GM10847 (cell line): ENCODE measurements around the gene MTAP.

Experiments used
- POLR2A ChIP-seq: IDR thresholded peaks from 2 replicates; pipeline ENCODE4 v1.6.1; 2011; ENCODE audit not compliant: insufficient read length; ENCODE audit errors: extremely low read depth

MTAP gene

DNA sequence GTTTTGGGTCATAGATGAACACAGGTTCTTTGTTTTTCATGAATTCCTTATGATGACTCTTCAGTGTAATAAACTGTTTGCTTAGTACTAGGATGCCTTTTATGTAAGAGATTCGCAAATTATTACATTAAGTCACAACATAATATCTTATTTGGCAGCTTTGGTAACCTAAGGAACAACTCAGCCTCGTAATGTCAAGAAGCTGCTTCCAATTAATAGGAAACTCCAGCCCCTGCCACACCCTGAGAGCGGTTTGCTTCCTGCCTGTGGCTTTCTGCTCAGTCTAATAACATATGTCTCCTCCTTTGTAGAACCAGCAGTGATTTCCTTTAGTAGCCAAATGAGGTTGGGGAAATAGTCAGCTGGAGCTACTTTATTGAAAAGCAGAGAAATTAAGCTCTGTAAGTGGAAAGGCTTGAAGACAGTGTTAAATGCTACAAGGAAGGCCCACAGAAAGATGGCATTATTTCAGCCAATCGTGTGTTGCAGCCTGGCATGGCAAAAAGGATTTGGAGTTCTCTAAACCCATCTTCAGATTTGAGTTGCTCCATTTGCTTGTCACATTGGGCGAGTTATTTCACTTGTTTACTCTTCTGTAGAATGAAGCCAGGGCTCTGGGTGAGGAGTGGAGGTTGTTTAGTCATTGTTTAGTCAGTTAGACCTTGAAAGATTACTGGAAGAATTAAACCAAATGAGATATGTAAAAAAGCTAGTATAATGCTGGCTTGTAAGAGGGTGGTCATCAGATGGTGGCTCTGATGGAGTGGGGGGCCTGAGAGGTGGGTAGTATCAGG lies 54.1 kb downstream of the MTAP start:
- TF ChIP-seq POLR2A = no peak

DNA sequence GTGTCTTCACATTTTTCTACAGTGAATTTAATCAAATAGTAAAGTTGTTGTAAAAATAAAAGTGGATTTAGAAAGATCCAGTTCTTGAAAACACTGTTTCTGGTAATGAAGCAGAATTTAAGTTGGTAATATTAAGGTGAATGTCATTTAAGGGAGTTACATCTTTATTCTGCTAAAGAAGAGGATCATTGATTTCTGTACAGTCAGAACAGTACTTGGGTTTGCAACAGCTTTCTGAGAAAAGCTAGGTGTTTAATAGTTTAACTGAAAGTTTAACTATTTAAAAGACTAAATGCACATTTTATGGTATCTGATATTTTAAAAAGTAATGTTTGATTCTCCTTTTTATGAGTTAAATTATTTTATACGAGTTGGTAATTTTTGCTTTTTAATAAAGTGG lies 60.4 kb downstream of the MTAP start:
- TF ChIP-seq POLR2A = no peak

DNA sequence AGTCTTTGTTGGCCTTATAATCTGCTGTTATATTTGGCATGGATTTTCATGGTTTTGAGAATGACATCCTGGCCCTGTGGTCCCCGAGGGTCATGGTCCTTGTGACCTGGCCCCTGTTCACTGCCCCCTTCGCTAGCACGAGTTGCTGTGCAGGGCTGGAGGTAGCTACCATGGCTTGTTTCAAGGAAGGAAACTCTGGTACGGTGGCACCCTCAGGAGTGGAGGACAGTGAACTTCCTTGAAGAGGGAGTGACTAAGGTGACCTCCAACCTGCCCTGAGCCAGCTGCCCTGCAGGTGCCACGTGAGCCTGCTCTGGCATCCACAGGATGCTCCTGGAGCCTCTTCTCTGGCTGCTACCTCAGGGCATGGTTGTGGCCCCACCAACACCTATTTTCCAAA lies 62.1 kb downstream of the MTAP start:
- no peak for TF ChIP-seq POLR2A

DNA sequence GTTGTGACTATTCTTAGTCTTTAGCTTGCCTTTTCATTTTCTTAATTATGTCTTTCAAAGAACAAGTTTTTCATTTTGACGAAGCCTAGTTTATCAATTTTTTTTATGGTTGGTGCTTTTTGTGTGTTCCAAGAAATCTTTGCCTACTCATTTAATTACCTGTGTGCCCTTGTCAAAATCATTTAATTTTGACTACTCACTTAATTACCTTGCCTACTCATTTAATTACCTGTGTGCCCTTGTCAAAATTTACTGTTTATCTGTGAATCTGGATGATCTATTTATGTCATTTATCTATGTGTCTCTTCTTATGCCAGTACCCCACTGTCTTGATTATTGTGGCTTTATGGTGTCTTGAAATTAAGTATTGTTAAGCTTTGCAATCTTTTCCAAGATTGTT lies 63.9 kb downstream of the MTAP start:
- no peak for TF ChIP-seq POLR2A

DNA sequence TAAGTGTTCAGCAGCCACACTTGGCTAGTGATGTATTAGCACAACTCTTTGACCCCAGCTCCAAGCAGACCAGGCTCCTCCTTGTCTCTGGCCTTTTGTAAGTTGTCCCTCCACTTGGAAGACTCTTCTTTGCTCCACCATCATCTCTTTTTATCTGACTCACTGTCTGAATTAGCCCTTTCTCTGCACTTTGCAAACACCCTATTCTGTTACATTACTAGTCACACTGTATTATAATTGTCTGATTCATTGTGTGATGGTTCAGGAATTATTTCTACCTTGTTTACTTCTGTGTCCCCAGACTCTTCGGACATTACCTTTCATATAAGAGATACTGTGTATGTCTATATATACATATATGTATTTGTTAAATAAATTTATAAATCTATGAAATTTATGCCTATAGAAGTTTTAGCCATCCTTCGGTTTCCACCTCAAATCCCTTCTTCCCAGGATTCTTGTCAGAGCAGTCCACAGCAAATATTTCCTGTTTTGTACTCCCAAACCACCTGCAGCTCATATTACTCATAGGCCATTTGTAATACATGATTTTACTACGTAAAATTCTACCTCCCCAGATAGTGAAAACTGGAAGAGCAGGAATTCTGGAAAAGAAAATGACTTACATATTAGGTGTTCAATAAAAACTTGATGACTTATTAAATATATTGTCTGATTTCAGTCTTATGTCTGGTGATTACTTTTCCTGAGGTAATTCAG lies 69.0 kb downstream of the MTAP start:
- TF ChIP-seq POLR2A = no peak

DNA sequence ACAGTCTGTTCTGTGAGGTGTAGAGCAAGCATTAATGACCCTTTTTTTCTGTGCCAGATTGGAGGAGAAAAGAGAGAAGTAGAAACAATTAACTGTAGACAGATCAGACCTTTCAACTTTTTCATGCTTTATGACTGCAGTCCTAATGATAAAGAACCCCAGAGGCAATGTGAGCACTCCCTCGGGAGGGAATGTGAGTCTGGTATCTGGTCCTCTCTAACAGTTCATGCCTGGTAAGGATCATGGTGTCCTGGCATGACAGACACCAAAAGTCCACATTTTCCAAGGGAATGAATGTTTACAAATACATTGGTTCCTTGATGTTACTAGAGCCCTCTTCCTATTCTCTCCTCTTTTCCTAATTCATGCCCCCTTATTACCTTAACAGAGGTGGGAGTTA lies 70.3 kb downstream of the MTAP start:
- no peak for TF ChIP-seq POLR2A

DNA sequence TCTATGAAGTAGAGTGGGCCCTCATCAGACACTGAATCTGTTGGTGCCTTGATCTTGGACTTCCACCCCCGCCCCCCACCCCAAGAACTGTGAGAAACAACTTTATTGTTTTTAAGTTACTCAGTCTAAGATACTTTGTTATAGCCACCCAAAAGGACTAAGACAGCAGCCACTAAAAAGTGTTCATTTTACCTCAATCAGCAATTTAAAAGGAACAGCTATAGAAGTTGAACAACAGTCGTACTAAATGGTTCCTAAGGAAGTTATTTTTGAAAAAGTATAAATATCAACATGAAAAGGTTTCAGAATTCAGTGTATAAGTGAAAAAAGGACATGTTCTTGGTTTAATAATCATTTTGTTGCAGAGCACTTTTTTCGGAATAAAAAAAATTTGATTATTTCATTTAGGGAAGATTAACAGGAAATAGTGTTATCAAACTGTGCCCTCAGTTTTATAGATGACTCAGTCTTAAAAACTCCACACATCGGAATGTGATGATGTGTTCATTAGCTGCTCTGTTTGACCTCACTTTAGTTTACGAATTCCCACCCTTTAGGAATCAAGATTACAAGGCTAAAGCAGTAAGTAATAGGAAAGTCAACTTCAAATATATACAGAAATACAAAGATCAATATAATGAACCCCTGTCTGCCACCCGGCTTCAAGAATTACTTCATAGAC lies 71.2 kb downstream of the MTAP start:
- no peak for TF ChIP-seq POLR2A

DNA sequence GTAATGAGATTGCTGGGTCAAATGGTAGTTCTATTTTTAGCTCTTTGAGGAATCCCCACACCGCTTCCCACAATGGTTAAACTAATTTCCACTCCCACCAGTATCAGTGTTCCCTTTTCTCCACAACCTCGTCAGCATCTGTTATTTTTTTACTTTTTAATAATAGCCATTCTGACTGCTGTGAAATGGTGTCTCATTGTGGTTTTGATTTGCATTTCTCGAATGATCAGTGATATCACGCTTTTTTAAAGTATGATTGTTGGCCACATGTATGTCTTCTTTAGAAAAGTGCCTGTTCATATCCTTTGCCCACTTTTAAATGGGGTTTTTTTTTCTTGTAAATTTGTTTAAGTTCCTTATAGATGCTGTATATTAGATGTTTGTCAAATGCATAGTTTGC lies 73.5 kb downstream of the MTAP start:
- TF ChIP-seq POLR2A = no peak

DNA sequence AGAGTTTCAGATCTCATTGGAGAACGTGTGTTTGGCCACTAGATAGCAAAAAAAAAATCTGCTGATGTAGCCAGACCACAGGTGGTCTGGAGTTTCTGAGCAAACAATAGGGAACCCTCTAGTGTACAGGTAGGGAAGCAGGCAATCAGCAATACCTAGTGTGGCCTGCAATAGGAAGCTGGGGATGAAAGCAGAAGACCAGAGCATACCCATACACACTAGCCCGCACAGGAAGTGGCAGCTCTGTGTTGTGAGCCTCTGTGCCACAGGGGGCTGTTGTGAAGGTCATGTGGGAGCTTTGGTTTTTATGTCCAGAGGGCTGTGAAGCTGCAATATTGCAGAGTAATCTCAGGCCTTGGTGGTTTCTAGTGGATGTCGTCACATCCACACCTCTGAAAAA lies 81.2 kb downstream of the MTAP start:
- TF ChIP-seq POLR2A = no peak

DNA sequence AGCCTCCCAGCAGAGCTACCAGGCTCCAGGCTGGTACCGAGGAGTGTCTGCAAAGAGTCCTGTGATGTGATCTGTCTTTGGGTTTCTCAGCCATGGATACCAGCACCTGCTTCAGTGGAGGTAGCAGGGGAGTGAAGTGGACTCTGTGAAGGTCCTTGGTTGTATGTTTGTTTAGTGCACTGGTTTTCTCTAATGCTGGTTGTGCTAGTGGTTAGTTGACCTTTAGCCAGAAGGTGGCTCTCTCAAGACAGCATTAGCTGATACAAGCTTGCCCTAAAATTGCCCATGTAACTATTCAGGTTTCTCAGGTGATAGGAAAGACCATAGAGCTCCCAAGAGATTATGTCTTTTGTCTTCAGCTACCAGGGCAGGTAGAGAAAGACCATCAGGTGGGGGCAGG lies 87.2 kb downstream of the MTAP start:
- TF ChIP-seq POLR2A = no peak

DNA sequence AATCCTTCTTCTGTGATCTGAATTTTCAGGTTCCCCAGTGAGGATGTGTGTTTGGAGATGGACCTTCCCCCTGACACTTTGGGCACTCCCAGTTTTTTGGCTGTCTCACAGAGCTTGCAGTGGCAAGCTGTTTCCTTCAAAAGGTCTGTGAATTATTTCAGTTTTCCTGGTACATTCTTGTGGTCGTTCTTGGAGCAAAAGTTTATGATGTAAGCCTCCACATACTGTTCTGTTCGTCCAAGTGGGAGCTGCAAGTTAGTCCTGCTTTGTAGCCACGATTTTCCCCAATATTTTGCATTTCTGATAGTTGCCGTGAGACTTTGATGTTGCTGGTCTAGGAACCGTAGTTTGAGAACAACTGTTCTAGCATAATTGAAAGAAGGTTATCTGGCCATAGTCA lies 88.3 kb downstream of the MTAP start:
- no peak for TF ChIP-seq POLR2A

DNA sequence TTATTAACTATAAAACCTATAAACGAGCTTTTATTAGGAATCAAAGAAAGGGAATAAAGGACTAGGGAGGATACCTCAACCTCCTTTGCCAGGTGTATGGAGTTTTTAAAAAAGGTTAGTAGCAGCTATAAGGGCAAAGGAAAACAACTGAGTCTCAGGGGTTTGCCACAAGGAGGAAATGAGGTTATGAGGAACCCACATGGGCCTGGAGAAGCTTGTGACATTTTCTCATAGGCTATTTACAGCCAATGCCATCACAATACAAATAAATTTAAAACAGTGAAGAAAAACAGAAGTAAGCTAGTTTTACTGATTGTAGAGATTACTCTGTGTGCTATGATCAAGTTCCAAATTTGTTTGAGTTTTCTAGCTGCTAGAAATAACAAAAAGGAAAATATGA lies 99.1 kb downstream of the MTAP start:
- no peak for TF ChIP-seq POLR2A

DNA sequence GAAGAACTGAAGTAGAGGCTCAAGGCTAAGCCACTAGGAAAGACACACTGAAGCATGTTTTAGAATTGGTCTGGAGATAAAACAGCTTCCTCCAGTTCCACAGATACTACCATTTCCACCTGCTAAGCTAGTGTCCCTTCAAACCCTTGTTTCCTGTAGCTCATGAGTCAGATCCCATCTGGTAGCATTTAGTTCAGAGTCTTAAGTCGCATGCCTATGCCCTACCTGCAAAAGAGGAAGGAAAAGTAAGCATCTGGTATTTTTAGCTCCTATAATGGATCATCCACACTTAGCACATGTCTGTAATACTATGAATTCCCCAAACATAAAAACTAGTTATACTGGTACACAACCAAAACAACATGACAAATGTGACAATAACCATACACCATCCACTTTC lies 99.7 kb downstream of the MTAP start:
- TF ChIP-seq POLR2A = no peak

DNA sequence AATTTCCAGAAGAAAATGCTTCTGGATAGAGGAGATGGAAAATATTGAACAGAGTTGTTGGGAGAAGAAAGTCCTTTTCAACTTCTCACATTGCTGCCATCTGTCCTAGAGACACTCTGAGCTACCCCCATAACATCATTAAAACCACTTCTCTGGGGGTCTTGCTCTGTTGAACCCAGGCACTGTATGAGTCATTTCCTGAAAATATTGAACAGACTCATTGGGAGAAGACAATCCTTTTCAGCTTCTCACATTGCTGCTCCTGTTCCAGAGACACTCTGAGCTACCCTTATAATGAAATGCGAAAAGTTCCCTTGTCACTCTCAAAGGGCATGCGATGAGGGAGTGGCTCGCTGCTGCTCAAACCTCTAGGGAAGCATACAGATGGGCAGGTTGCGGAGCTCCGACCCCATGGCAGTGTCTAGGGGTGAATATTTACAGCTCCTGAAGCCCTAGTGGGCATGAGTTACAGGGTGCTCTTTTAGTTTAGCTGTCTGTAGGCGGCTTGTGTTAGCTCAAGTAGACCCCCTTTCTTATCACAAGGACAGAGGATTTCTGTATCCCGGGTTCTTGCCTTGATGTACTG lies 101.0 kb downstream of the MTAP start:
- TF ChIP-seq POLR2A = no peak

DNA sequence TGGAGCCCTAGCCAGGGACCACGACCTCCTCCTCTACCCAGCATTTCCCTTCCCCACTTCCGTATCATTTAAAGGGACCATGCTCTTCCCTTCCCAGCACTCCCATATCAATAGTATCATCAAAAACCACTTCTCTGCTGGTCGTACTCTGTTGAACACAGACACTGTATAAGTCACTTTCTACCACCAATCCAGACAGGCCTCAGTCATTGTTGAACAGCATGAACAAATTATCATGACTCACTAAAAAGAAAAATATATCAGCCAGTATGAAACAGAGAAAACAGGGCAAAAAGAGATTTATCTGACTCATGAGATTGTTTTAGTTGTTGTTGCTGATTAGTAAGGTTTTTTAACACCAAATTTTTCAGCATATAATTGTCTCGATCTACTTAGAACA lies 101.9 kb downstream of the MTAP start:
- no peak for TF ChIP-seq POLR2A

DNA sequence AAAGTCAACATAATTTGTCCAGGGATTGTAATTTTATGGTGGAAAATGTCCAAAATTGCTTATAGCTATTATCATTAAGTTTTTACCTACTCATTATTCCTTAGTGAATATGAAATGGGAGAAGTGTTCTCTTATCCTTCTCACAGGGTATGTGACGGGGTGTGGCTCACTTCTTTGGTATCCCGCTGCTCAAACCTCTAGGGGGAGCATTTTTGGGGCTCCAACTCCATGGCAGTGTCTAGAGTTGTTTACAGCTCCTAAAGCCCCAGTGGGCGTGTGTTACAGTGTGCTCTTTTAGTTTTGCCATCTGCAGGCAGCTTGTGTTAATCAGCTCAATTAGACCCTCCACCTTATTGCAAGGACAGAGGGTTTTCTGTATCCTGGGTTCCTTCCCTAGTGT lies 102.3 kb downstream of the MTAP start:
- no peak for TF ChIP-seq POLR2A
